GM10266 (cell line): ENCODE measurements around the gene NBEA.
"Not testable (repeated sequence)": the region's sequence is repeated elsewhere in the genome, so short reads cannot be mapped to it uniquely, and the experiment has no call there.

Experiments used
- DNase-seq: peaks from one replicate; pipeline ENCODE4 v3.0.0; 2012; ENCODE audit errors: extremely low spot score
- TF ChIP-seq, protein P1 (sequence below): IDR thresholded peaks from 2 replicates; pipeline ENCODE4 v1.5.1; 2012; ENCODE audit warnings: mild to moderate bottlenecking, low read depth; ENCODE audit not compliant: control insufficient read depth, insufficient read depth; ENCODE audit errors: missing control alignments

The NBEA gene

DNA sequence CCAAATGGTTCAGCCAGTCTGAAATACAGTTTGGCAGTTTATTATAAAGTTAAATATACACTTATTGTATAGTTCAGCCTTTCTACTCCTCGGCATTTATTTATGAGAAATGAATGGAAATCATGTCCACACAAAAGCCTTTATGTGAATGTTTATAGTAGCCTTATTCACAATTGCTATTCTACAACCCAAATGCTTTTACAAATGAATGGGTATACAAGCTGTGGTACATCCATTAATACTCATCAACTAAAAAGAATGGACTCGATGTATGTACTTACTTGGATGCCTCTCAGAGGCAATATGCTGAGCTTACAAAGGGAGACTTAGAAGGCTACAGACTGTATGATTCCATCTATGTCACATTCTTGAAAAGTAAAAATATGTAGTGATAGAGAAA, 150.7 kb downstream of the NBEA start:
- DNase-seq = no peak
- TF ChIP-seq, protein P1, sequence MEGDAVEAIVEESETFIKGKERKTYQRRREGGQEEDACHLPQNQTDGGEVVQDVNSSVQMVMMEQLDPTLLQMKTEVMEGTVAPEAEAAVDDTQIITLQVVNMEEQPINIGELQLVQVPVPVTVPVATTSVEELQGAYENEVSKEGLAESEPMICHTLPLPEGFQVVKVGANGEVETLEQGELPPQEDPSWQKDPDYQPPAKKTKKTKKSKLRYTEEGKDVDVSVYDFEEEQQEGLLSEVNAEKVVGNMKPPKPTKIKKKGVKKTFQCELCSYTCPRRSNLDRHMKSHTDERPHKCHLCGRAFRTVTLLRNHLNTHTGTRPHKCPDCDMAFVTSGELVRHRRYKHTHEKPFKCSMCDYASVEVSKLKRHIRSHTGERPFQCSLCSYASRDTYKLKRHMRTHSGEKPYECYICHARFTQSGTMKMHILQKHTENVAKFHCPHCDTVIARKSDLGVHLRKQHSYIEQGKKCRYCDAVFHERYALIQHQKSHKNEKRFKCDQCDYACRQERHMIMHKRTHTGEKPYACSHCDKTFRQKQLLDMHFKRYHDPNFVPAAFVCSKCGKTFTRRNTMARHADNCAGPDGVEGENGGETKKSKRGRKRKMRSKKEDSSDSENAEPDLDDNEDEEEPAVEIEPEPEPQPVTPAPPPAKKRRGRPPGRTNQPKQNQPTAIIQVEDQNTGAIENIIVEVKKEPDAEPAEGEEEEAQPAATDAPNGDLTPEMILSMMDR = no peak

DNA sequence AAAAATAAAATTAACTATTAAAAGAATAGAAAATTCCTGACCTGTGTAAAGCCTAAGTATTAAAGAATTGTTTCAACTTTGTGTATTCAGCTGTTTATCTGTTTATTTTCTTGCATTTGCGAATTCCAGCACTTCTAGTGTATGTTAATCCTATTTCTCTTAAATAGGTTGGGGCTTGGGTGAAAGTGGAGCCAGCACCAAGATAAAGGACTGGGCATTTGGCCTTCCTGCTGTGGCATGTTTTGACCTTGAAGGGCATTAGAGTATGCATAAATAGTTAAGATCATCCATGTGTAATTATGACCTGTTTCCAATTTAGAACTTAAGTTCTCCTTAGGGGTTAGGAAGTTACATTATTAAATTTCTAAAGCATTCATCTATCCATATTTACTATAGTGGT, 151.3 kb downstream of the NBEA start:
- TF ChIP-seq, protein P1 = no peak

DNA sequence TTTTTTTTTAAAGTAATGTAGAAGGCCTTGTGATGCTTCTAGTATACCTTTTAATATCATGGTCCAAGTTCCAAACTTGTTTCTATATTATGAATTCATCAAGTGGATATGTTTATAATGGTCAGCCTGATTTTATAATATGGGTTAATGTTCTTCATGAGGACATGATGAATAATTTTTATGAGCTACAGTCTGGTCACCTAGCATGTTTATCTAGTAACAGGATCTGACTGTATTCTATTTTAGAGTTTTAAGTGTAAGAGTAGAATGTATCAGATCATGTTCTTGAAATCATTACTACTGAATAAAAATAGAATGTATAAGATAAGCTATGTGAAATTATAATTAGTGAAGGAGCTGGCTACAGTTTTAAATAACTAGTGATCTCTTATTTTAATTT, 164.7 kb downstream of the NBEA start:
- DNase-seq = not testable (repeated sequence)

More for the DNA sequence above, 151.3 kb downstream of the NBEA start:
- DNase-seq = no peak

DNA sequence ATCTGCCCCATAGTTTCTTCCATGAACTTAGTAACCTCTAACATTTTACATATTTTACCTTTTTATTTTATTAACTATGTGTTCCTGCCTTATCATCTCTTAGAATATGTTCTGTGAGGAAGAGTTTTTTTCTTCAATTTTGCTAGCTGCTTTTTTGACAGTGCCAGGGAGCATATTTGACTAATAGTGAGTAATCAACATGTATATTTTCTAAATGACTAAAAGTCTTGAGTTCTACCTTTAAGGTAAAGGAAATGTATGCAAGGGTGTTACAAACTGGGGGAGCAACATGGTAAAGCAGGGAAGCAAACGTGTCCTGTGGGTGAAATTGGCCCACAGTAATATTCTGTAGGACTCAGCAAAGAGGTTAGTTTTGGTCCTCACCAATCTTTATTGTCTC, 165.5 kb downstream of the NBEA start:
- DNase-seq = no peak
- TF ChIP-seq, protein P1 = no peak

DNA sequence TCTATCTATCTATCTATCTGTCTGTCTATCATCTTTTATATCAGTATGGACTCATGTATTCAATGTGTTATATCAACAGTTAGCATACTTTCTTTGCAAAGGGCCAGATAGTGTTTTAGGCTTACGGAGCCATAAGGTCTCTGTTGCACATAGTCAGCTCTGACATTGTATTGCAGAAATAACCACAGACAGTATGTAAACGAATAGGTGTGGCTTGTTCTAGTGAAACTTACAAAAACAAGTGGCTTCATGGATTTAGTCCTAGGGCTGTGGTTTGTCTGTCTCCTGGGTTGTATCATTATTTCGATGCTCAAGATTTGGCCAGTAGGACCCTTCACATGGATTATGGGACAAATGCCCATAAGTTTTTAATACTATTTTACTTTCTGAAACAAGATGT, 171.5 kb downstream of the NBEA start:
- not testable (repeated sequence) for DNase-seq

DNA sequence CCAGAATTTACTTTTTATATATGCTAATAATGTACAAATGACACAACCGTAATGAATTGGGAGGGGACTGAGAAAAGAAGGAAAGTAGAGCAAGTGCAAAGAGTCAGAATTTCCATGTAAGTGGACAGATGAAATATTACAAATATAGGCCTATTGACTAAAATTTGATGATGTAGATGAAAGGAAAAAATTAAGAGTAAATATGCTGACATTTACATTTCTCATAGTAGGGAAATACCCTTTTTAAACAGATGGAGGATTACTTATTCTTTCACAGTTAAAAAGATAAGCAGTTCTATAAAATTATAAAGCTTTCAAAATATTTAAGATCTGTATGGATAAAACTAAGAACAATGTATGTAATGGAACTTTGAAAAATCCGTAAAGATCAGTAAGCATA, 185.4 kb downstream of the NBEA start:
- no peak for DNase-seq
- TF ChIP-seq, protein P1 = no peak

DNA sequence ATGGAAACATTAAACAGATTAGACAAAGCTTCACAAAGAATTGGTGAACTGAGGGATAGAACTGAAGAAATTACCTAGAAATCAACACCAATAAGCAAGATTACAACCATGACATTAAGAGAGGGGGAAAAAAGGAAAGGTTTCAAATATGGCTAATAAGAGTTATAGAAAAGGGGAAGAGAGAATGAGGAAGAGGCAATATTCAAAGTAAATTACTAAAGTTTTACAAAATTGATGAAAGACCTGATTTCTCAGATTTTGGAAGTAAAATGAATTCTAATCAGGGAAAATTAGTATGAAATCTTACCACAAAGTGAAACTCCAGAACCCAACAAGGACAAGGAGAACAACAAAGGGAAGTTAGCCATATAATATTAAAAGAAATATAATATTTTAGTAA, 187.4 kb downstream of the NBEA start:
- DNase-seq = no peak
- TF ChIP-seq, protein P1 = no peak

DNA sequence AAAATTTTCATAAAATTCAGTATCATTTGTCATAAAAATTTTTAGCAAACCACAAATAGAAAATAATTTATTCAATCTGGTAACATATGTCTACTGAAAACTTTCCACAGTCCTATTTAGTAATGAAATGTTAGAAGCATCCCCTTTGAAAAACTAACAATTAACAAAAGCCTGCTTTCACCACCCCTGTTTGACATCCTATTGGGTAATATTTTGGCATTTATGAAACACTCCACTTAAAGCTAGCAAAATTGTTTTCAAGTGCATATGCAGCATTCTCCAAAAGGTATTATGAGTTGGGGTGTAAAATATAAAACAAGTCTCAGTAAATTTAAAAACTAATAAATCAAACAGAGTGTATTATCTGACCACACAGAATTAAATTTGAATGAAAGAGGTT, 189.4 kb downstream of the NBEA start:
- no peak for DNase-seq
- TF ChIP-seq, protein P1 = no peak
